Osteoblast (primary cell): Measurements from ENCODE around the gene MTHFD2L. TPM values are rescaled to one million over a fixed set of nuclear protein-coding genes. Genes with fewer than 3 reads are reported as not detected.

Experiments
- DNase-seq: peaks from one replicate; pipeline ENCODE4 v3.0.0; 2011; ENCODE audit warnings: low spot score, mixed read lengths; ENCODE audit not compliant: insufficient read length; ENCODE audit errors: missing footprints
- H2AFZ ChIP-seq: 2 replicates; pipeline ENCODE4 v1.6.0; 2011; ENCODE audit warnings: mild to moderate bottlenecking, low read length
- H3K27ac ChIP-seq: 2 replicates; pipeline ENCODE4 v1.5.1; 2011; ENCODE audit warnings: mild to moderate bottlenecking, low read depth, low read length, moderate library complexity
- H3K27me3 ChIP-seq: 2 replicates; pipeline ENCODE4 v1.6.0; 2012; ENCODE audit warnings: mild to moderate bottlenecking, control low read depth, inconsistent platforms, low read length, moderate library complexity; ENCODE audit not compliant: insufficient read depth
- H3K36me3 ChIP-seq: 2 replicates; pipeline ENCODE4 v1.5.1; 2011; ENCODE audit warnings: mild to moderate bottlenecking, low read length, control low read depth, moderate library complexity; ENCODE audit not compliant: insufficient read depth
- H3K4me1 ChIP-seq: 2 replicates; pipeline ENCODE4 v1.5.1; 2011; ENCODE audit warnings: mild to moderate bottlenecking, low read length, control low read depth, moderate library complexity; ENCODE audit not compliant: insufficient read depth
- H3K4me2 ChIP-seq: 2 replicates; pipeline ENCODE4 v1.6.0; 2011; ENCODE audit warnings: mild to moderate bottlenecking, low read length; ENCODE audit not compliant: insufficient read depth
- H3K4me3 ChIP-seq: fragments of 200-600 bp; sonication (generic); 3 replicates; pipeline ENCODE4 v1.5.1; 2012; ENCODE audit warnings: mild to moderate bottlenecking, low read length, inconsistent platforms; ENCODE audit not compliant: insufficient read depth
- H3K79me2 ChIP-seq: 2 replicates; pipeline ENCODE4 v1.6.0; 2012; ENCODE audit warnings: mild to moderate bottlenecking, low read length, control low read depth, inconsistent platforms; ENCODE audit not compliant: insufficient read depth
- H3K9me3 ChIP-seq: 2 replicates; pipeline ENCODE4 v1.5.1; 2011; ENCODE audit warnings: low read depth, low read length, control low read depth
- H4K20me1 ChIP-seq: 2 replicates; pipeline ENCODE4 v1.6.0; 2012; ENCODE audit warnings: mild to moderate bottlenecking, low read length, control low read depth; ENCODE audit not compliant: insufficient read depth
- total RNA-seq: library from RNA; depleted of rRNA; stranded (reverse); fragments of >200 nt; gene quantifications from 2 replicates; pipeline ENCODE4 v1.2.3, GENCODE V29; 2012
- TF ChIP-seq, protein P1 (sequence below): IDR thresholded peaks from 2 replicates; pipeline ENCODE4 v1.5.1; 2011; ENCODE audit warnings: mild to moderate bottlenecking, low read depth, low read length, moderate library complexity; ENCODE audit errors: extremely low read depth

The MTHFD2L gene
- total RNA-seq, 1 donor, result 13.0 TPM

DNA sequence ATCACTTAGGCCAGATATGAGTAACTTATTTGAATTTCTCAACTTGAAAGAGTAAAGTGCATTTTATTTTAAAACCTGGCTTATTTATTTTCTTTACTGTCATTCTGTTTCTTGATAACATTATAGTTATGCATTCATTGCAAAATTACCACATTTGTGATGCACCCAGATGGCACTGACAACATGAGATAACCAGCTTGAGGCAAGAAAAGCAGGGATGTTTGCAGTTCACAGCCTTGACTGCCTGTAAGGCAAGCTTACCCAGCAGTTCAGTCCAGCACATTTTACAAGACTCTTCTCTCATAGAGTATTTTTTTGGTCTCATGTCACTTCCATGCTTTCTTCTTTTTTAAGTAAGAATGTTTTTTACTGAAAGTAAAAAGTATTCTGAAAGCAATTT is 125.0 kb downstream of the MTHFD2L start:
- no peak overlapping the region for H3K4me2 ChIP-seq
- no peak for DNase-seq

DNA sequence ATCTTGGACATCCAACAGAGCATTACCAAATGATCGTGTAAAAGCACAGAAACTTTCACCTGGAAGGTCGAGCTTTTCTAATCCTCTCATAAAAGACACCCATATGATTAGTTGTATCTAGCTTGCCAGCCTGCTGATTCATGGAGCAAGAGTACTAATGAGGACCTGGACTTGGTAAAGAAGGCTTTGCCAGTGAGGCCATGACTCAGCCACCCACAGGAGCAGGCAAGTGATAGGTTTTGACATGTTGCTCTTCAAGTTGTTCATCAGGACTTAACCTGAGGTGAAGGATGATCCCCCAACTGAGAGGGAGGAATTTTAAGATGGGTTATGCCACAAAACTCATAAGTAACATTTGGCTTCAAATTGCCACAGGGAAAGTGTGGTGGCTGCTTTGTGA is 125.7 kb downstream of the MTHFD2L start:
- no peak for DNase-seq
- no peaks in the 10 kb centered on the region for H3K9me3 ChIP-seq
- H3K36me3 ChIP-seq, result no peaks in the 10 kb centered on the region
- no peaks in the 10 kb centered on the region for H4K20me1 ChIP-seq
- peak overlapping the region; percentile 78 for H3K27ac ChIP-seq
- H3K27me3 ChIP-seq, result no peaks in the 10 kb centered on the region
- TF ChIP-seq, protein P1, sequence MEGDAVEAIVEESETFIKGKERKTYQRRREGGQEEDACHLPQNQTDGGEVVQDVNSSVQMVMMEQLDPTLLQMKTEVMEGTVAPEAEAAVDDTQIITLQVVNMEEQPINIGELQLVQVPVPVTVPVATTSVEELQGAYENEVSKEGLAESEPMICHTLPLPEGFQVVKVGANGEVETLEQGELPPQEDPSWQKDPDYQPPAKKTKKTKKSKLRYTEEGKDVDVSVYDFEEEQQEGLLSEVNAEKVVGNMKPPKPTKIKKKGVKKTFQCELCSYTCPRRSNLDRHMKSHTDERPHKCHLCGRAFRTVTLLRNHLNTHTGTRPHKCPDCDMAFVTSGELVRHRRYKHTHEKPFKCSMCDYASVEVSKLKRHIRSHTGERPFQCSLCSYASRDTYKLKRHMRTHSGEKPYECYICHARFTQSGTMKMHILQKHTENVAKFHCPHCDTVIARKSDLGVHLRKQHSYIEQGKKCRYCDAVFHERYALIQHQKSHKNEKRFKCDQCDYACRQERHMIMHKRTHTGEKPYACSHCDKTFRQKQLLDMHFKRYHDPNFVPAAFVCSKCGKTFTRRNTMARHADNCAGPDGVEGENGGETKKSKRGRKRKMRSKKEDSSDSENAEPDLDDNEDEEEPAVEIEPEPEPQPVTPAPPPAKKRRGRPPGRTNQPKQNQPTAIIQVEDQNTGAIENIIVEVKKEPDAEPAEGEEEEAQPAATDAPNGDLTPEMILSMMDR, result no peak
- H2AFZ ChIP-seq, result no peak overlapping the region
- H3K4me2 ChIP-seq, result peak overlapping the region; percentile 77
- H3K4me3 ChIP-seq, result peak overlapping the region; percentile 60
- no peaks in the 10 kb centered on the region for H3K79me2 ChIP-seq
- H3K4me1 ChIP-seq, result peaks cover 24% of the 10 kb centered on the region

More for the DNA sequence above, 125.0 kb downstream of the MTHFD2L start:
- Histone ChIP-seq H3K4me3 (no peak overlapping the region), H3K36me3 (no peaks in the 10 kb centered on the region), H2AFZ (no peak overlapping the region), H3K79me2 (no peaks in the 10 kb centered on the region), H3K27me3 (no peaks in the 10 kb centered on the region), H3K9me3 (no peaks in the 10 kb centered on the region), H3K27ac (peak overlapping the region; percentile 78), H3K4me1 (peaks cover 24% of the 10 kb centered on the region), H4K20me1 (no peaks in the 10 kb centered on the region)
- TF ChIP-seq, protein P1, result no peak

DNA sequence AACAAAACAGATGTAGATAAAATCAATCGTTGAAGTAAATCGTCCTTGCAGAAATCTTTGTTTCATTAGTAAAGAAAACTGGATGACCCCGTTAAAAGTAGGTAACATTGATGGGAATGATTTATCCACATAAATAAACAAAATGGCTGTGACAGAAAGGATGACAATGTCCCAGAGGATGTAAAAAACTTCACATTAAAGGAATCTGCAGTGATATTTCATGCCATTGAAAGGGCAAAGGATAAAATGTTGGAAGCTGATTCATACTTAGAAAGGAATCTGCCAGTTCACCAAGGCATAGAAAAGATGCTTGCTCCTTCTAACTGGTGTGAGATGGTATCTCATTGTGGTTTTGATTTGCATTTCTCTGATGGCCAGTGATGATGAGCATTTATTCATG is 126.1 kb downstream of the MTHFD2L start:
- peak overlapping the region; percentile 78 for H3K27ac ChIP-seq
- DNase-seq, result peak; percentile 1
- no peaks in the 10 kb centered on the region for H3K79me2 ChIP-seq
- no peaks in the 10 kb centered on the region for H3K9me3 ChIP-seq
- peaks cover 24% of the 10 kb centered on the region for H3K4me1 ChIP-seq
- H3K4me3 ChIP-seq, result peak overlapping the region; percentile 60
- H3K36me3 ChIP-seq, result no peaks in the 10 kb centered on the region
- no peaks in the 10 kb centered on the region for H4K20me1 ChIP-seq
- H3K4me2 ChIP-seq, result peak overlapping the region; percentile 77
- no peak overlapping the region for H2AFZ ChIP-seq
- TF ChIP-seq, protein P1, result no peak
- no peaks in the 10 kb centered on the region for H3K27me3 ChIP-seq

DNA sequence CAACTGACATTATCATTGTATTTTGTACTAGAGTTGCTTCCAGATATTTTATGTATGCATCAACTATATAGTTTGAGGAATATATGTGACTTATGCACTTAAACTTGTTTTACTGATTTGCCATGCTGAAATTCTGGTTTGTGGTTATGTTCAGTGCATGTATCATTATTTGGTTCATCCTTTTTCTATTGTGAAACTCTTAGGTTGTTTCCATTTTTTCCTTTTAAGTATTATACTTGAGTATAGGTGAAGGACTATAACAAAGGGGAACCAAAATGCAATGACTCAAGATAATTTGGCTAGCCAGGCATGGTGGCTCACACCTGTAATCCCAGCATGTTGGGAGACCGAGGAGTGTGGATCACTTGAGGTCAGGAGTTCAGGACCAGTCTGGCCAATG is 129.2 kb downstream of the MTHFD2L start:
- Histone ChIP-seq H3K4me3 (no peak overlapping the region), H3K27ac (no peak overlapping the region), H3K79me2 (no peaks in the 10 kb centered on the region), H3K4me2 (no peak overlapping the region), H3K9me3 (no peaks in the 10 kb centered on the region), H3K4me1 (peaks cover 27% of the 10 kb centered on the region), H3K27me3 (no peaks in the 10 kb centered on the region), H3K36me3 (no peaks in the 10 kb centered on the region), H4K20me1 (no peaks in the 10 kb centered on the region), H2AFZ (no peak overlapping the region)
- TF ChIP-seq, protein P1, result no peak
- DNase-seq, result no peak
